ENCODE results near the gene BTBD9. TPM values are rescaled to one million over a fixed set of nuclear protein-coding genes. Genes with fewer than 3 reads are reported as not detected.

BTBD9 gene
- polyA plus RNA-seq, 2 of the 4 experiments (the other 2 are of a cell fraction) = 2.3 to 4.6 TPM

- DNase-seq (ENCODE audit: low read depth in 1 of 2, low spot score in 1 of 2) (no peak), FAIRE-seq (no peak), ATAC-seq (no peak)
- Histone ChIP-seq H3K4me1 (no peaks in the 10 kb centered on the region), H3K4me2 (no peak overlapping the region), H3K9me3 (no peaks in the 10 kb centered on the region), H3K4me3 (no peak overlapping the region), H3K27ac (no peak overlapping the region)
- CTCF ChIA-PET = interaction anchor here (0.6 kb wide), 1 partner anchor 134 kb away, joined by 3 read pairs; no protein-coding TSS in a partner anchor
- POLR2A ChIA-PET = no interaction called here
- WGBS (ENCODE audit: missing lambda C conversion rate) = 69% methylated on average over 9 of the region's 9 CpGs
- TF ChIP-seq GATA3 (IDR thresholded peaks at IDR 0.05; ENCODE audit: borderline replicate concordance) (no peak), ZSCAN20 (CRISPR knock-in tag; IDR thresholded peaks at IDR 0.05) (no peak), HOXB13 (CRISPR knock-in tag; IDR thresholded peaks at IDR 0.05; ENCODE audit: low read depth) (no peak), FOSB (CRISPR knock-in tag; IDR thresholded peaks at IDR 0.05) (no peak), BHLHE40 (IDR thresholded peaks at IDR 0.05; ENCODE audit: low read depth, low read length) (no peak), EHMT2 (IDR thresholded peaks at IDR 0.05; ENCODE audit: low read depth) (no peak), ZC3H11A (IDR thresholded peaks at IDR 0.05) (no peak), NR3C1 (IDR thresholded peaks at IDR 0.05) (no peak), RCOR1 (IDR thresholded peaks at IDR 0.05; ENCODE audit: low read depth, low read length) (no peak), HEYL (CRISPR knock-in tag; IDR thresholded peaks at IDR 0.05) (no peak), E2F6 (IDR thresholded peaks at IDR 0.05; ENCODE audit: borderline replicate concordance, low read depth) (no peak)
Measured at GRCh38 chr6:38192011-38192410, 447.7 kb downstream of the BTBD9 start.

- TF ChIP-seq HOXB5 (CRISPR knock-in tag; IDR thresholded peaks at IDR 0.05) (no peak), POLR2A (IDR thresholded peaks at IDR 0.05; ENCODE audit: low read length) (no peak), CBX8 (IDR thresholded peaks at IDR 0.05) (no peak), RFX5 (IDR thresholded peaks at IDR 0.05) (no peak), ZFP36 (IDR thresholded peaks at IDR 0.05; ENCODE audit: borderline replicate concordance, partially characterized antibody) (no peak), SMC3 (IDR thresholded peaks at IDR 0.05) (no peak), EHF (CRISPR knock-in tag; IDR thresholded peaks at IDR 0.05) (no peak), BHLHE40 (IDR thresholded peaks at IDR 0.05; ENCODE audit: low read depth, low read length) (no peak), KDM5A (IDR thresholded peaks at IDR 0.05) (no peak), ESRRA (IDR thresholded peaks at IDR 0.05; ENCODE audit: borderline replicate concordance, low read length) (no peak), PBX3 (IDR thresholded peaks at IDR 0.05) (no peak), MAX (IDR thresholded peaks at IDR 0.05) (no peak), HEYL (CRISPR knock-in tag; IDR thresholded peaks at IDR 0.05) (no peak), RAD21 (conservative IDR thresholded peaks at IDR 0.05 in 1 of 2, IDR thresholded peaks at IDR 0.05 in 1 of 2) (no peak)
- Histone ChIP-seq H3K4me2 (no peak overlapping the region), H3K9me3 (no peaks in the 10 kb centered on the region), H3K27ac (no peak overlapping the region), H3K4me3 (no peak overlapping the region), H3K4me1 (no peaks in the 10 kb centered on the region)
- no peak for FAIRE-seq
- CTCF ChIA-PET = interaction anchor here (0.6 kb wide), 1 partner anchor 135 kb away, joined by 3 read pairs; no protein-coding TSS in a partner anchor
- POLR2A ChIA-PET = no interaction called here
- WGBS (ENCODE audit: missing lambda C conversion rate) = 81% methylated on average over 9 of the region's 9 CpGs
- no peak for DNase-seq (ENCODE audit: low read depth in 1 of 2, low spot score in 1 of 2)
- ATAC-seq = no peak
Measured at GRCh38 chr6:38191418-38191817, 448.3 kb downstream of the BTBD9 start.

GRCh38 chr6:38188677-38189335, 450.9 kb downstream of the BTBD9 start:
- no peak for FAIRE-seq
- Histone ChIP-seq H3K27ac (no peak overlapping the region), H3K4me1 (no peaks in the 10 kb centered on the region), H3K9me3 (no peaks in the 10 kb centered on the region), H3K4me2 (no peak overlapping the region), H3K4me3 (no peak overlapping the region)
- ChIA-PET CTCF (no interaction called here), POLR2A (no interaction called here)
- no peak for DNase-seq (ENCODE audit: low read depth in 1 of 2, low spot score in 1 of 2)
- WGBS (ENCODE audit: missing lambda C conversion rate) = 94% methylated on average over 14 of the region's 14 CpGs
- no peak for ATAC-seq
- TF ChIP-seq KDM5A (IDR thresholded peaks at IDR 0.05) = no peak
- no peak for TF ChIP-seq ZFP36 (IDR thresholded peaks at IDR 0.05; ENCODE audit: borderline replicate concordance, partially characterized antibody)
- no peak for TF ChIP-seq GATA3 (IDR thresholded peaks at IDR 0.05; ENCODE audit: borderline replicate concordance)
- no peak for TF ChIP-seq TFCP2L1 (CRISPR knock-in tag; IDR thresholded peaks at IDR 0.05)
- TF ChIP-seq CHD2 (IDR thresholded peaks at IDR 0.05; ENCODE audit: low read length, partially characterized antibody) = no peak
- no peak for TF ChIP-seq RARB (CRISPR knock-in tag; IDR thresholded peaks at IDR 0.05)
- TF ChIP-seq BHLHE40 (IDR thresholded peaks at IDR 0.05; ENCODE audit: low read depth, low read length) = no peak
- TF ChIP-seq HDAC2 (IDR thresholded peaks at IDR 0.05) = no peak
- no peak for TF ChIP-seq ESRRA (IDR thresholded peaks at IDR 0.05; ENCODE audit: borderline replicate concordance, low read length)
- TF ChIP-seq MAFK (IDR thresholded peaks at IDR 0.05; ENCODE audit: partially characterized antibody) = no peak
- no peak for TF ChIP-seq MYC (IDR thresholded peaks at IDR 0.05; ENCODE audit: borderline replicate concordance, low read length)
- no peak for TF ChIP-seq EHMT2 (IDR thresholded peaks at IDR 0.05; ENCODE audit: low read depth)
- TF ChIP-seq MAX (IDR thresholded peaks at IDR 0.05) = no peak
- TF ChIP-seq ZC3H11A (IDR thresholded peaks at IDR 0.05) = no peak
- TF ChIP-seq KDM1A (IDR thresholded peaks at IDR 0.05; ENCODE audit: low read depth) = no peak
- TF ChIP-seq REST (IDR thresholded peaks at IDR 0.05) = no peak

All from A549 (cell line).